Measurements from ENCODE around the gene TLR9.

GRCh38 chr3:52218454-52218853, 7.0 kb downstream of the TLR9 start:
- TF ChIP-seq CTCF (IDR thresholded peaks at IDR 0.05) (no peak), POLR2A (IDR thresholded peaks at IDR 0.05) (no peak)

Data from uterus (tissue), 2 donors.